HepG2 (cell line): ENCODE data around the gene TOLLIP. TPM values are rescaled to one million over a fixed set of nuclear protein-coding genes. Genes with fewer than 3 reads are reported as not detected.
A peak's percentile ranks its signal among the peaks of the same experiment; 100 is the strongest.

Experiments
- ATF2 ChIP-seq: sonication (generic); formaldehyde crosslinking; IDR thresholded peaks from 2 replicates; pipeline ENCODE4 v1.4.0; 2020; ENCODE audit warnings: missing genetic modification reagents
- DMAP1 ChIP-seq: IDR thresholded peaks from 2 replicates; pipeline ENCODE4 v1.6.1; 2016
- DR1 ChIP-seq: sonication (generic); formaldehyde crosslinking; IDR thresholded peaks from 2 replicates; pipeline ENCODE4 v1.8.0; 2021; ENCODE audit warnings: mild to moderate bottlenecking, missing genetic modification reagents, inconsistent platforms
- FOXP4 ChIP-seq: sonication (generic); formaldehyde crosslinking; IDR thresholded peaks from 2 replicates; pipeline ENCODE4 v1.4.0; 2020; ENCODE audit warnings: missing genetic modification reagents
- GATA4 ChIP-seq: sonication (generic); IDR thresholded peaks from 2 replicates; pipeline ENCODE4 v1.6.1; 2016; ENCODE audit warnings: antibody characterized with exemption, low read depth, borderline replicate concordance
- GFI1 ChIP-seq: sonication (generic); formaldehyde crosslinking; IDR thresholded peaks from 2 replicates; pipeline ENCODE4 v1.5.0; 2020; ENCODE audit warnings: missing genetic modification reagents, mild to moderate bottlenecking, borderline replicate concordance
- HMG20A ChIP-seq: IDR thresholded peaks from 2 replicates; pipeline ENCODE4 v1.6.1; 2016; ENCODE audit warnings: borderline replicate concordance
- HNF4A ChIP-seq: sonication (generic); formaldehyde crosslinking; IDR thresholded peaks from 2 replicates; pipeline ENCODE4 v1.4.0; 2020; ENCODE audit warnings: missing genetic modification reagents
- IRF2 ChIP-seq: IDR thresholded peaks from 2 replicates; pipeline ENCODE4 v1.6.1; 2018; ENCODE audit warnings: missing genetic modification reagents, missing compliant biosample characterization
- KLF9 ChIP-seq: IDR thresholded peaks from 2 replicates; pipeline ENCODE4 v1.6.1; 2016; ENCODE audit warnings: low read depth
- NFKB2 ChIP-seq: sonication (generic); formaldehyde crosslinking; IDR thresholded peaks from 2 replicates; pipeline ENCODE4 v1.4.0; 2020; ENCODE audit warnings: missing genetic modification reagents, borderline replicate concordance
- NR2F2 ChIP-seq: IDR thresholded peaks from 2 replicates; pipeline ENCODE4 v1.6.1; 2012; ENCODE audit warnings: low read depth, inconsistent platforms, borderline replicate concordance
- NR3C1 ChIP-seq: sonication (generic); formaldehyde crosslinking; IDR thresholded peaks from 2 replicates; pipeline ENCODE4 v1.4.0; 2020; ENCODE audit warnings: missing genetic modification reagents
- PHF21A ChIP-seq: sonication (generic); formaldehyde crosslinking; IDR thresholded peaks from 2 replicates; pipeline ENCODE4 v1.5.0; 2020; ENCODE audit warnings: mild to moderate bottlenecking, missing genetic modification reagents
- SIN3A ChIP-seq: IDR thresholded peaks from 2 replicates; pipeline ENCODE4 v1.6.1; 2011; ENCODE audit warnings: low read depth, mild to moderate bottlenecking, control low read depth, low read length, borderline replicate concordance
- THAP11 ChIP-seq: IDR thresholded peaks from 2 replicates; pipeline ENCODE4 v1.6.1; 2016; ENCODE audit warnings: missing biosample characterization, missing genetic modification reagents
- TRIM24 ChIP-seq: sonication (generic); formaldehyde crosslinking; IDR thresholded peaks from 2 replicates; pipeline ENCODE4 v1.8.0; 2022; ENCODE audit warnings: mild to moderate bottlenecking, missing genetic modification reagents
- ZFP1 ChIP-seq: IDR thresholded peaks from 2 replicates; pipeline ENCODE4 v1.6.1; 2016
- ZGPAT ChIP-seq: IDR thresholded peaks from 2 replicates; pipeline ENCODE4 v1.6.1; 2016; ENCODE audit warnings: mild to moderate bottlenecking
- ZNF569 ChIP-seq: sonication (generic); formaldehyde crosslinking; IDR thresholded peaks from 2 replicates; pipeline ENCODE4 v1.5.0; 2020; ENCODE audit warnings: mild to moderate bottlenecking, missing genetic modification reagents, moderate library complexity, borderline replicate concordance
- polyA plus RNA-seq, 8 experiments: library from polyadenylated mRNA; depleted of rRNA in 3 of 8; stranded (reverse) in 7 of 8; unstranded in 1 of 8; fragments of >200 nt; fragmentation: Illumina TruSeq in 4 of 8; extraction: Trizol in 4 of 8; gene quantifications; 2 replicates each; pipeline versions ENCODE4 v1.2.1 to v1.2.3, GENCODE V29; 2011 to 2016; ENCODE audit warnings: low read depth in 4 of 8, missing spikeins in 1 of 8, mixed read lengths in 1 of 8; ENCODE audit not compliant: insufficient read depth in 1 of 8
- total RNA-seq, 5 experiments: library from RNA; depleted of rRNA; stranded (reverse); fragments of >200 nt; fragmentation: Illumina TruSeq; extraction: Trizol; gene quantifications; 2 replicates each; pipeline ENCODE4 v1.2.3, GENCODE V29; 2016; ENCODE audit warnings: low read depth in 1 of 5
- TF ChIP-seq, protein P1 (sequence below): IDR thresholded peaks from 2 replicates; pipeline ENCODE4 v1.6.1; 2016; ENCODE audit warnings: low read depth, borderline replicate concordance
- TF ChIP-seq, protein P2 (sequence below): IDR thresholded peaks from 2 replicates; pipeline ENCODE4 v1.6.1; 2016; ENCODE audit warnings: missing compliant biosample characterization, missing genetic modification reagents, borderline replicate concordance
- TF ChIP-seq, protein P3 (sequence below): IDR thresholded peaks from 2 replicates; pipeline ENCODE4 v1.6.1; 2016; ENCODE audit warnings: control low read depth

TOLLIP gene
- total and polyA plus RNA-seq, 2 of the 13 experiments (the other 11 are each of a cell fraction or from before 2014, with no cell fraction given): 25.9 to 47.5 TPM

- TF ChIP-seq HNF4A (CRISPR knock-in tag): peak; percentile 53; the same call in 1 of the 2 replicates
- peak; percentile 62; the same call in 1 of the 2 replicates for TF ChIP-seq SIN3A
- TF ChIP-seq NFKB2 (CRISPR knock-in tag): 0 out of 2 replicates have a peak, but pooled peaks have one; percentile 39
- TF ChIP-seq NR2F2: no peak
- TF ChIP-seq KLF9 (CRISPR knock-in tag): no peak
- no peak for TF ChIP-seq ATF2
- TF ChIP-seq PHF21A (CRISPR knock-in tag): peak; percentile 67
- TF ChIP-seq NR3C1 (CRISPR knock-in tag): no peak
- peak; percentile 54; the same call in 1 of the 2 replicates for TF ChIP-seq GATA4
- no peak for TF ChIP-seq TRIM24 (CRISPR knock-in tag)
- TF ChIP-seq, protein P1, sequence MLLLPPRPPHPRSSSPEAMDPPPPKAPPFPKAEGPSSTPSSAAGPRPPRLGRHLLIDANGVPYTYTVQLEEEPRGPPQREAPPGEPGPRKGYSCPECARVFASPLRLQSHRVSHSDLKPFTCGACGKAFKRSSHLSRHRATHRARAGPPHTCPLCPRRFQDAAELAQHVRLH: no peak
- no peak; the same call in 1 of the 2 replicates for TF ChIP-seq FOXP4 (CRISPR knock-in tag)
- peak; percentile 58 for TF ChIP-seq ZGPAT (CRISPR knock-in tag)
- TF ChIP-seq IRF2 (CRISPR knock-in tag): peak; percentile 4; the same call in 1 of the 2 replicates
- TF ChIP-seq THAP11 (CRISPR knock-in tag): peak; percentile 41; the same call in 1 of the 2 replicates
- TF ChIP-seq GFI1 (CRISPR knock-in tag): peak; percentile 8; the same call in 1 of the 2 replicates
- TF ChIP-seq ZNF569 (CRISPR knock-in tag): no peak
- no peak for TF ChIP-seq ZFP1
- 0 out of 2 replicates have a peak, but pooled peaks have one; percentile 27 for TF ChIP-seq DMAP1
- TF ChIP-seq DR1 (CRISPR knock-in tag): 0 out of 2 replicates have a peak, but pooled peaks have one; percentile 42
- TF ChIP-seq, protein P2, sequence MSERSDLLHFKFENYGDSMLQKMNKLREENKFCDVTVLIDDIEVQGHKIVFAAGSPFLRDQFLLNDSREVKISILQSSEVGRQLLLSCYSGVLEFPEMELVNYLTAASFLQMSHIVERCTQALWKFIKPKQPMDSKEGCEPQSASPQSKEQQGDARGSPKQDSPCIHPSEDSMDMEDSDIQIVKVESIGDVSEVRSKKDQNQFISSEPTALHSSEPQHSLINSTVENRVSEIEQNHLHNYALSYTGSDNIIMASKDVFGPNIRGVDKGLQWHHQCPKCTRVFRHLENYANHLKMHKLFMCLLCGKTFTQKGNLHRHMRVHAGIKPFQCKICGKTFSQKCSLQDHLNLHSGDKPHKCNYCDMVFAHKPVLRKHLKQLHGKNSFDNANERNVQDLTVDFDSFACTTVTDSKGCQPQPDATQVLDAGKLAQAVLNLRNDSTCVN (CRISPR knock-in tag): no peak
- TF ChIP-seq HMG20A (CRISPR knock-in tag): peak; percentile 53
- TF ChIP-seq, protein P3, sequence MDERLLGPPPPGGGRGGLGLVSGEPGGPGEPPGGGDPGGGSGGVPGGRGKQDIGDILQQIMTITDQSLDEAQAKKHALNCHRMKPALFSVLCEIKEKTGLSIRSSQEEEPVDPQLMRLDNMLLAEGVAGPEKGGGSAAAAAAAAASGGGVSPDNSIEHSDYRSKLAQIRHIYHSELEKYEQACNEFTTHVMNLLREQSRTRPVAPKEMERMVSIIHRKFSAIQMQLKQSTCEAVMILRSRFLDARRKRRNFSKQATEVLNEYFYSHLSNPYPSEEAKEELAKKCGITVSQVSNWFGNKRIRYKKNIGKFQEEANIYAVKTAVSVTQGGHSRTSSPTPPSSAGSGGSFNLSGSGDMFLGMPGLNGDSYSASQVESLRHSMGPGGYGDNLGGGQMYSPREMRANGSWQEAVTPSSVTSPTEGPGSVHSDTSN (CRISPR knock-in tag): no peak
Observed at GRCh38 chr11:1304380-1304779, 5.1 kb downstream of the TOLLIP start (continued).
